Fibroblast of lung (primary cell): Measurements from ENCODE around the gene PHTF2. TPM values are rescaled to one million over a fixed set of nuclear protein-coding genes. Genes with fewer than 3 reads are reported as not detected.

Experiments used
- DNase-seq, 2 donors: peaks; one replicate each; pipeline versions ENCODE4 v3.0.0 to v3.0.0-alpha.2; 2010; ENCODE audit warnings: low read depth in 2 of 2
- H2AFZ ChIP-seq: 2 replicates; pipeline ENCODE4 v1.5.1; 2012; ENCODE audit warnings: low read length, control low read depth, inconsistent platforms
- H3K27ac ChIP-seq: 2 replicates; pipeline ENCODE4 v1.5.1; 2011; ENCODE audit warnings: low read length, control low read depth; ENCODE audit not compliant: insufficient read depth
- H3K27me3 ChIP-seq: 2 replicates; pipeline ENCODE4 v1.5.1; 2011; ENCODE audit warnings: mild to moderate bottlenecking, low read length; ENCODE audit not compliant: control insufficient read depth, insufficient read depth
- H3K36me3 ChIP-seq: 2 replicates; pipeline ENCODE4 v1.5.1; 2011; ENCODE audit warnings: low read length; ENCODE audit not compliant: control insufficient read depth, insufficient read depth
- H3K4me1 ChIP-seq: 2 replicates; pipeline ENCODE4 v1.5.1; 2011; ENCODE audit warnings: low read length; ENCODE audit not compliant: control insufficient read depth, insufficient read depth; ENCODE audit errors: extremely low read depth
- H3K4me2 ChIP-seq: 2 replicates; pipeline ENCODE4 v1.5.1; 2011; ENCODE audit warnings: low read length, control low read depth; ENCODE audit not compliant: insufficient read depth; ENCODE audit errors: extremely low read depth
- H3K4me3 ChIP-seq, 4 experiments: fragments of 200-600 bp in 1 of 4; sonication (generic) in 1 of 4; replicated peaks in 1 of 4; 2 replicates each; pipeline ENCODE4 v1.5.1; 2011 to 2016; ENCODE audit warnings: low read length in 4 of 4, low read depth in 3 of 4, mild to moderate bottlenecking in 3 of 4, control low read depth in 2 of 4, inconsistent platforms in 1 of 4, mixed read lengths in 1 of 4; ENCODE audit not compliant: insufficient read depth in 1 of 4; ENCODE audit errors: control extremely low read depth in 1 of 4
- H3K79me2 ChIP-seq: 2 replicates; pipeline ENCODE4 v1.5.1; 2012; ENCODE audit warnings: mild to moderate bottlenecking, low read length, inconsistent platforms; ENCODE audit not compliant: control insufficient read depth, insufficient read depth
- H3K9ac ChIP-seq: 2 replicates; pipeline ENCODE4 v1.5.1; 2011; ENCODE audit warnings: mild to moderate bottlenecking, low read length, control low read depth; ENCODE audit not compliant: insufficient read depth
- H3K9me3 ChIP-seq: 2 replicates; pipeline ENCODE4 v1.5.1; 2012; ENCODE audit warnings: low read depth, low read length; ENCODE audit not compliant: control insufficient read depth, insufficient read depth
- H4K20me1 ChIP-seq: 2 replicates; pipeline ENCODE4 v1.5.1; 2011; ENCODE audit warnings: low read length; ENCODE audit not compliant: control insufficient read depth, insufficient read depth; ENCODE audit errors: extremely low read depth
- EZH2 ChIP-seq: IDR thresholded peaks from 2 replicates; pipeline ENCODE4 v1.5.1; 2012; ENCODE audit warnings: low read length, control low read depth, mild to moderate bottlenecking; ENCODE audit errors: missing control alignments
- polyA plus RNA-seq, 2 donors: library from polyadenylated mRNA; depleted of rRNA in 1 of 2; stranded (reverse) in 1 of 2; unstranded in 1 of 2; fragments of >200 nt; gene quantifications; 2 replicates each; pipeline ENCODE4 v1.2.1, GENCODE V29; 2011 to 2012; ENCODE audit warnings: missing spikeins in 1 of 2
- total RNA-seq: library from RNA; depleted of rRNA; stranded (reverse); fragments of >200 nt; gene quantifications from 2 replicates; pipeline ENCODE4 v1.2.1, GENCODE V29; 2014
- TF ChIP-seq, protein P1 (sequence below), 2 donors: IDR thresholded peaks in 1 of 2; conservative IDR thresholded peaks in 1 of 2; 1 replicate in 1 of 2; 2 replicates in 1 of 2; pipeline ENCODE4 v1.5.1; 2011 to 2012; ENCODE audit warnings: low read length in 2 of 2, control low read depth in 1 of 2, inconsistent platforms in 1 of 2, low read depth in 1 of 2, mild to moderate bottlenecking in 1 of 2

The PHTF2 gene
- total and polyA plus RNA-seq, 2 donors (not counting 1 experiment from before 2014, with no cell fraction given): 25.9 to 64.4 TPM

DNA sequence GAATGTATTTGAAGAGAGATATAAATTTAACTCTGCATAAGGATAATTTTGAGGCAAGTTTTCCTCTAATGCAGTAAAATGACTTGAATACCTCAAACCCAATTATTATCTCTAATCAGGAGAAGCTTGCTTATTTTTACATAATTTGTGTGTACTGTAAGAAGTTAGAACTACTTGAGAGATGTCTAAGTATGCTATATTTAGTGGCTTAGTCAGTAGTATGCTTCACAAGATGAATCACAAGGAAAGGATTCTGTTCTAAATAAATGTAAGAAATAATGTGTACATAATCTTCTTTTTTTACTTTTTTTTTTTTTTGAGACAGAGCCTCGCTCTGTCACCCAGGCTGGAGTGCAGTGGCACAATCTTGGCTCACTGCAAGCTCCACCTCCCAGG is 13.7 kb downstream of the PHTF2 start:
- Histone ChIP-seq H3K27me3 (no peaks in the 10 kb centered on the region), H4K20me1 (no peaks in the 10 kb centered on the region), H3K4me3 (no peak overlapping the region), H3K27ac (peak overlapping the region; percentile 60), H3K36me3 (no peaks in the 10 kb centered on the region), H2AFZ (no peak overlapping the region), H3K79me2 (peaks cover 40% of the 10 kb centered on the region), H3K9me3 (no peaks in the 10 kb centered on the region), H3K4me2 (peak overlapping the region; percentile 66), H3K9ac (no peak overlapping the region), H3K4me1 (no peaks in the 10 kb centered on the region)
- peak; percentile 73 to 94 for DNase-seq
- TF ChIP-seq, protein P1, sequence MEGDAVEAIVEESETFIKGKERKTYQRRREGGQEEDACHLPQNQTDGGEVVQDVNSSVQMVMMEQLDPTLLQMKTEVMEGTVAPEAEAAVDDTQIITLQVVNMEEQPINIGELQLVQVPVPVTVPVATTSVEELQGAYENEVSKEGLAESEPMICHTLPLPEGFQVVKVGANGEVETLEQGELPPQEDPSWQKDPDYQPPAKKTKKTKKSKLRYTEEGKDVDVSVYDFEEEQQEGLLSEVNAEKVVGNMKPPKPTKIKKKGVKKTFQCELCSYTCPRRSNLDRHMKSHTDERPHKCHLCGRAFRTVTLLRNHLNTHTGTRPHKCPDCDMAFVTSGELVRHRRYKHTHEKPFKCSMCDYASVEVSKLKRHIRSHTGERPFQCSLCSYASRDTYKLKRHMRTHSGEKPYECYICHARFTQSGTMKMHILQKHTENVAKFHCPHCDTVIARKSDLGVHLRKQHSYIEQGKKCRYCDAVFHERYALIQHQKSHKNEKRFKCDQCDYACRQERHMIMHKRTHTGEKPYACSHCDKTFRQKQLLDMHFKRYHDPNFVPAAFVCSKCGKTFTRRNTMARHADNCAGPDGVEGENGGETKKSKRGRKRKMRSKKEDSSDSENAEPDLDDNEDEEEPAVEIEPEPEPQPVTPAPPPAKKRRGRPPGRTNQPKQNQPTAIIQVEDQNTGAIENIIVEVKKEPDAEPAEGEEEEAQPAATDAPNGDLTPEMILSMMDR (conservative IDR thresholded peaks at IDR 0.05 in 1 of 2, IDR thresholded peaks at IDR 0.05 in 1 of 2; ENCODE audit: low read depth in 1 of 2, low read length in 2 of 2): no peak
- TF ChIP-seq EZH2: no peak

DNA sequence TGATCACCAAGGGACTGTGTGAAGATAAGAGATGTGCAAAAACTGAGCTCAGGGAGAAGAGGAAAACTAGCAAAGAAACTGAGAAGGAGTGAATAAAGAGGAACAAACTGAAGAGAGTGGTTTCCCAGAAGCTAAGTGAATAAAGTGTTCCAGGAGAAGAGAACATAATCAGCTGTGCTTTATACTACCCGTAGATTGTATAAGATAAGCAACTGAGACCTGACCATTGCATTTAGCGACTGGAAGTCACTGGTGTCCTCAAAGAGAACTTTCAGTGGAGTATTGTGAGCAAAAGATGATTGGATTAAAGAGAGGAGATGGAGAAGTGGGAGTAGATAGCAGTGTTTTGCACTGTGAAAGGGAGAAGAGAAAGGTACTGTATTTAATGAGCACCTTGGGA is 14.6 kb downstream of the PHTF2 start:
- Histone ChIP-seq H3K27ac (no peak overlapping the region), H3K4me2 (no peak overlapping the region), H3K9me3 (no peaks in the 10 kb centered on the region), H3K9ac (no peak overlapping the region), H4K20me1 (no peaks in the 10 kb centered on the region), H2AFZ (no peak overlapping the region), H3K4me3 (no peak overlapping the region), H3K79me2 (peaks cover 38% of the 10 kb centered on the region), H3K36me3 (no peaks in the 10 kb centered on the region), H3K4me1 (no peaks in the 10 kb centered on the region), H3K27me3 (no peaks in the 10 kb centered on the region)
- no peak for TF ChIP-seq EZH2
- TF ChIP-seq, protein P1 (conservative IDR thresholded peaks at IDR 0.05 in 1 of 2, IDR thresholded peaks at IDR 0.05 in 1 of 2; ENCODE audit: low read depth in 1 of 2, low read length in 2 of 2): no peak
- DNase-seq: no peak

DNA sequence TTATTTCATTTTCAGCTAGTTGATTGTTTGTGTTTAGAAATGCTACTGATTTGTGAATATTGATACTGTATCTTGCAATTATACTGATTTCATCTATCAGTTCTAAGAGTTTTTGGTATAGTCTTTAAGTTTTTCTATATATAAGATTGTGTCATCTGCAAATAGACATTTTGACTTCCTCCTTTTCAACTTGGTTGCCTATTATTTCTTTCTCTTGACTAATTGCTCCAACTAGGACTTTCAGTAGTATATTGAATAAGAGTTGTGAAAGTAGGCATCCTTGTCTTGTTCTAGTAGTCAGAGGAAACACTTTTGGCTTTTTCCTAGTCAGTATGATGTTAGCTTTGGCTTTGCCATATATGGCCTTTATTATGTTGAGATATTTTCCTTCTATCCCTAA is 20.4 kb downstream of the PHTF2 start:
- Histone ChIP-seq H3K27ac (no peak overlapping the region), H3K9ac (no peak overlapping the region), H3K4me2 (no peak overlapping the region), H3K4me3 (no peak overlapping the region), H3K9me3 (peaks cover 2% of the 10 kb centered on the region), H3K79me2 (peaks cover 30% of the 10 kb centered on the region), H3K4me1 (no peaks in the 10 kb centered on the region), H3K36me3 (peaks cover 2% of the 10 kb centered on the region), H3K27me3 (no peaks in the 10 kb centered on the region), H2AFZ (no peak overlapping the region), H4K20me1 (no peaks in the 10 kb centered on the region)
- TF ChIP-seq EZH2: no peak
- TF ChIP-seq, protein P1 (conservative IDR thresholded peaks at IDR 0.05 in 1 of 2, IDR thresholded peaks at IDR 0.05 in 1 of 2; ENCODE audit: low read depth in 1 of 2, low read length in 2 of 2): no peak
- DNase-seq: no peak
